Coronary artery (tissue), 2 donors: Measurements from ENCODE around the gene A1BG.
"Not testable (repeated sequence)": the region's sequence is repeated elsewhere in the genome, so short reads cannot be mapped to it uniquely, and the experiment has no call there.

Experiments used
- DNase-seq: peaks from one replicate; pipeline ENCODE4 v3.0.0-alpha.2; 2017; ENCODE audit warnings: low spot score
- H3K27ac ChIP-seq, 2 donors: fragments of 200-600 bp; sonication (generic); one replicate each; pipeline ENCODE4 v1.5.1; 2016 to 2019
- H3K4me3 ChIP-seq: fragments of 200-600 bp; sonication (generic); 2 replicates; pipeline ENCODE4 v1.5.1; 2016; ENCODE audit warnings: mild to moderate bottlenecking, moderate library complexity
- TF ChIP-seq, protein P1 (sequence below): fragments of 200-600 bp; sonication (generic); IDR thresholded peaks from one replicate; pipeline ENCODE4 v1.5.1; 2019; ENCODE audit warnings: antibody characterized with exemption

The A1BG gene

DNA sequence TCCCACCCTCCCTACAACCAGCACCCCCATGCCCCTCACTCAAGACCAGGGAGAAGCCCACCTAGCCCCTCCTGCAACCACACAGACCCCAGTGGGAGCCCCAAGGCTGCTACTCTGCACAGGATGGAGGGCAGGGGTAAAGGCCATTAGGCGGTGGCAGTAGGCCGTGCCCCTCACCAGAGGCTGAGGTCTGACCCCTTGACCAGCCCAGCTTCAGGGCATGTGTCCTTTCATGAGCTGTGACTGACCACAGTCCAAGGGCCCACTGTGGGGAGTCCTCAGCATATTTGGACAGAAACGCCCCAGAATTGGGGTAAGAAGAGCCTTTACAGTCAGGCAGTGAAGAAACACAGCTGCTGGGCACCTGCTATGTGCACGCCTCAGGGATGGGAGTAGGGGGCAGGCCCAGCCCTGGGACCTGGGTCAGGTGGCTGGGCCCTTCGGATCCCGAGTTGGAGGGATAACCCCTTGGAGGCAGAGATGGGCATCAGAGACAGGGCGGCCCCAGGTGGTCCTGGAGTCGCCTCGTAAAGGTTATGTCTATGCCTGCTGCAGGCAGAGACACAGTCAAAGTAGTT is 32.1 kb upstream of the A1BG start:
- Histone ChIP-seq H3K4me3 (peak overlapping the region; percentile 98), H3K27ac (peak overlapping the region; percentile 94 to 99)
- DNase-seq, result no peak
- TF ChIP-seq, protein P1, sequence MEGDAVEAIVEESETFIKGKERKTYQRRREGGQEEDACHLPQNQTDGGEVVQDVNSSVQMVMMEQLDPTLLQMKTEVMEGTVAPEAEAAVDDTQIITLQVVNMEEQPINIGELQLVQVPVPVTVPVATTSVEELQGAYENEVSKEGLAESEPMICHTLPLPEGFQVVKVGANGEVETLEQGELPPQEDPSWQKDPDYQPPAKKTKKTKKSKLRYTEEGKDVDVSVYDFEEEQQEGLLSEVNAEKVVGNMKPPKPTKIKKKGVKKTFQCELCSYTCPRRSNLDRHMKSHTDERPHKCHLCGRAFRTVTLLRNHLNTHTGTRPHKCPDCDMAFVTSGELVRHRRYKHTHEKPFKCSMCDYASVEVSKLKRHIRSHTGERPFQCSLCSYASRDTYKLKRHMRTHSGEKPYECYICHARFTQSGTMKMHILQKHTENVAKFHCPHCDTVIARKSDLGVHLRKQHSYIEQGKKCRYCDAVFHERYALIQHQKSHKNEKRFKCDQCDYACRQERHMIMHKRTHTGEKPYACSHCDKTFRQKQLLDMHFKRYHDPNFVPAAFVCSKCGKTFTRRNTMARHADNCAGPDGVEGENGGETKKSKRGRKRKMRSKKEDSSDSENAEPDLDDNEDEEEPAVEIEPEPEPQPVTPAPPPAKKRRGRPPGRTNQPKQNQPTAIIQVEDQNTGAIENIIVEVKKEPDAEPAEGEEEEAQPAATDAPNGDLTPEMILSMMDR, result no peak

DNA sequence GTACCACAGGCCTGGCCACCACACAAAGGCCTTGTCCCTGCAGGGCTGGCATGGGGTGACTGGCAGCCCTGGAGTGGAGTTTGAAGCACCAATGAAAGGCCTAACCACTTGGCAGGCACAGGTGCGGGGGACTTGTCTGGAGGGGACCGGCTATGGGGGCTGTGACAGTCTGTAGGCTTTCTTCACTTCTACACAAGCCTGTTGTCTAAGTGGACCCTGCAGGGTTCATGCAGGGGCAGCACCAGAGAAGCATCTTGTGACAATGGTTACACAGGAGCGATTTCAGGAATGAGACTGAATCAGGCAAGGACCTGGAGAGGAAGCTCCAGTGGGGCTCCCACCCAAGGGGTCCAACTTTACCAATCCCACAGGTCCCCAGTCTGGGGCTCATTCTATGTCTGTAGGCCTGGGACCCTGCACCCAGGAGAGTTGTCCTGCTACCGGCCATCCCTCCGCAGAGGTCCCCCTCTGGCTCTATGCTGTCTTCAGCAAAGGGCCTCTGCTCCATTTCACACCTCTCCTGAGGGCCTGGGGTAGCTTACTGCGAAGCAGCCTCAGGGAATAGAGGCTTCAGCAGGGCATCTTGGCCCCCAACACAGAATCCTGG is 29.8 kb upstream of the A1BG start:
- TF ChIP-seq, protein P1, result no peak
- DNase-seq, result no peak
- no peak overlapping the region for H3K27ac ChIP-seq
- H3K4me3 ChIP-seq, result no peak overlapping the region

DNA sequence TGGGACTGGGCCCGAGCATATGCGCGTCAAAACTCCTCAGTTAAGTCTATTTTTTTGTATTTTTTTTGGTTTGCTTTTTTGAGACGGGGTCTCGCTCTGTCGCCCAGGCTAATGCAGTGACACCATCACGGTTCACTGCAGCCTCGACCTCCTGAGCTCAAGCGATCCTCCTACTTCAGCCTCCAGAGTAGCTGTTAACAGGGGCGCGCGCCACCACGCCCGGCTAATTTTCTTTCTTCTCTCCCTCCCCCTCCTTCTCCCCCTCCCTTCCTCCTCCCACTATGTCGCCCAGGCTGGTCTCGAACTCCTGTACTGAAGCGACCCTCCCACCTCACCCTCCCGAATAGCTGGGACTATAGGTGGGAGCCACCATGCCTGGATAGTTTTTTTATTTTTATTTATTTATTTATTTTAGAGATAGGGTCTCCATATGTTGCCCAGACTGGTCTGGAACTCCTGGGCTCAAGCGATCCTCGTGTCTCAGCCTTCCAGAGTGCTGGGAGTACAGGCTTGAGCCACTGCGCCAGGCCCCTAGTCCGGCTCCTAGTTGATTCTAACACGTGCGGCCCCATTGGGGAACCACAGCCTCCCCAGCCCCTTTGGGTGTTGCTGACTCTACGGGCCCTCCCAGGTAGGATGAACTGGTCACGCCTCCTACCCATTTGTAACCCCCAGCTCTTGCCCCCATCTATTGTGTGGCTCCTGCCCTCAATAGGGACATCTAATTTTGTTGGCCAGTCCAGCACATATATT is 28.3 kb upstream of the A1BG start:
- peak overlapping the region; percentile 74 to 97 for H3K27ac ChIP-seq
- no peak for DNase-seq
- H3K4me3 ChIP-seq, result peak overlapping the region; percentile 91
- TF ChIP-seq, protein P1, result no peak

DNA sequence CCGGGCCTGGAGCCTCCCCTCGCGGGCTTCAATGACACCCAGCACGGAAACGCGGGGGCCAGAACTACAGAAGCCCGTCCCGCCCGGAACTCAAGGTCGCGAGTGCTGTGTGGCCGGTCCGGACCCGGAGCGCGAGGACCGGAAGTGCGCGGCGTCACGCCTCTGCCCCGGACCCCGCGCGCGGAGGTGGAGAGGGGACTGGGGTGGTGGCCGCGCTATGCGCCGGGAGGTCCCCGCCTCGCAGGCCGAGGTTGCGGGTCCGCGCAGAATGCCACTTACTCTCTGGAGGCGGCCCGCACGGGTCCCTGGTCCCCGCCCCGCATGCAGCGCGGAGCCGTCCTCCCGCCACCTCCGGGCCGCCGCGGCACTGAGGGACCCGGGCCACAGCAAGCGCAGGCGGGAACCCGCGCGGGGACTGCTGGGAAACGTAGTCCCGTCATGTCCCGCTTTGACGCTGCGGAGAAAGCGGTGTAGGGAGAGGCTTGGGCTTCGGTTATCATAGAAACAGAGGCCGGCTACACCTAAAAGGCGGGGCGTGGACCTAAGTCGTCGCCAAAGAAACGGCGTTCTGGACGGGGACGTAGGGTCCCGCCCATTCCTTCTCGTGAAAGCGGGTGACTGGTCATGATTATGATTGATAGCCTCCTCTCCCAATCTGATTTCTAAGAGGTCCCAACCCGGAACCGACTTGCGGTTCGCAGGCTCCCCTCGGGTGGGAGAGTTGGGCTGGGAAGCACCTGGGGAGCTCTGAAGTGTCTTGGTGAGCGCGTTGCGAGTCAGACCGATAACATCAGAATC is 27.6 kb upstream of the A1BG start, which contains the start of gene ZNF837:
Gene ZNF837 (minus strand): TSS at position 369 of the 798 bp plus-strand sequence. CDS start 11,698 bp downstream, outside the sequence.
- peak within 1 kb of the TSS; percentile 91 for H3K4me3 ChIP-seq
- TF ChIP-seq, protein P1, result no peak
- H3K27ac ChIP-seq, result peak within 1 kb of the TSS; percentile 97 to 98
- DNase-seq, result peak; percentile 99

DNA sequence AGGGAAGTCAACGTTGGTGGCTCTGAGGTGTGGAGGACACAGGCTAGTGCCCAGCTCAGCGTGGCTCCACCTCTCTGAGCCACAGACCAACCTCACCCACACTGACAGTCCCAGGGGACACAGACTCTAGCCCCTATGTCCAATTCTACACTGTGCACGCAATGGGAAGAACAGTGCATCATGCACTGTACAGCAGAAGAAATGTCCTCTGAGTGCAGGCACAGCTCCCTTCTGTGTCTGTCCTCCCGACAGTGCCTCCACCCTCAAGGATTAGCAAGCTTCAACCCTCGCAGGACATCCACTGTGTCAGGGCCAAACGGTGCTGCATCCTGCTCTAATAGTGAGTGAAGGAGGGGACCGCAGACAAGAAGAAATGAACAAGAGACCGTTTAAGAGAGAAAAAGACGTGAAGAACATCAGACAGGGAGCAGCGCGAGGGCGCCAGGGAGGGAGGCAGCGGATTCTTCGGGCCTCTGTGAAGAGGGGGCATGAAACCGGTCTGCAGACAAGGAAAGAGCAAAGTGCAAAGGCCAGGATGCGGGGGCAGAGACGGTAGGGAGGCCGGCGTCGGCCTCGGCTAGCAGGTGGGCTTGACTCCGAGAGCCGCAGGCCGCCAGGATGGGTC is 26.9 kb upstream of the A1BG start:
- TF ChIP-seq, protein P1, result no peak
- Histone ChIP-seq H3K4me3 (peak overlapping the region; percentile 91), H3K27ac (peak overlapping the region; percentile 97 to 98)
- DNase-seq, result no peak

DNA sequence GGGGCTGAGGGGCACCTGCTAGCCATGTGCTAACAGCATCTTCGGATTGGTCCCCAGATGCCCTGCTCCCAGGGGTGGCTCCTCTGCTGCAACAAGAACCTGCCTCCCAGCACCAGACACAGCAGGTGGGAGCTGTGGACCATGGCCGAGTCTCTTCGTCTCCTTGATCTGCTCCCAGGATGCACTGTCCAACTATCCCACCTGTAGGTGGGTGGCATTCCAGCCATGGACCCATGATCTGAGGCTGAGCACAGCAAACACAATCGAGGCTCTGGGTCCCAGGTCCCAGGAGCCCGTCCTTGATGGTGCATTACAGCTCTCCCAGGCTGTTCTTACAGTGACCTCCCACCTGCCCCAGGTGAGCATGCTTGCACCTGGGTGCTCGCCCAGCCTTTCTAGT is 26.0 kb upstream of the A1BG start:
- no peak for DNase-seq
- no peak overlapping the region for H3K27ac ChIP-seq
- TF ChIP-seq, protein P1, result no peak
- no peak overlapping the region for H3K4me3 ChIP-seq

DNA sequence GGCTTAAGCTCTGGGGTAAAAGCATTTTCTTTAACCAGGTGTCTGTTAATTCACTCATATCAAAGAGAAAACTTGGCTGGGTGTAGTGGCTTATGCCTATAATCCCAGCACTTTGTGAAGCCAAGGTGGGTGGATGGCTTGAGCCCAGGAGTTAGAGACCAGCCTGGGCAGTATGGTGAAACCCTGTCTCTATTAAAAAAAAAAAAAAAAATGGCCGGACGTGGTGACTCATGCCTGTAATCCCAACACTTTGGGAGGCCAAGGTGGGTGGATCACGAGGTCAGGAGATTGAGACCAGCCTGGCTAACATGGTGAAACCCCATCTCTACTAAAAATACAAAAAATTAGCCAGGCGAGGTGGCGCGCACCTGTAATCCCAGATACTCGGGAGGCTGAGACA is 23.4 kb upstream of the A1BG start:
- not testable (repeated sequence) for H3K4me3 ChIP-seq, H3K27ac ChIP-seq, DNase-seq
